GM06990 (cell line): Measurements from ENCODE around the gene MEI4.

ENCODE experiments used
- DNase-seq: peaks from one replicate; pipeline ENCODE4 v3.0.0-alpha.2; 2011; ENCODE audit not compliant: insufficient read length; ENCODE audit errors: extremely low read depth
- H3K27me3 ChIP-seq: replicated peaks from 2 replicates; pipeline ENCODE4 v1.6.0; 2011; ENCODE audit warnings: low read length; ENCODE audit not compliant: control insufficient read depth, insufficient read depth
- H3K36me3 ChIP-seq: 2 replicates; pipeline ENCODE4 v1.5.1; 2011; ENCODE audit warnings: low read length; ENCODE audit not compliant: control insufficient read depth, insufficient read depth
- H3K4me3 ChIP-seq: replicated peaks from 2 replicates; pipeline ENCODE4 v1.5.1; 2011; ENCODE audit warnings: low read depth, mild to moderate bottlenecking, control low read depth, low read length
- TF ChIP-seq, protein P1 (sequence below): IDR thresholded peaks from 2 replicates; pipeline ENCODE4 v1.5.1; 2011; ENCODE audit warnings: low read length, control low read depth, mild to moderate bottlenecking, inconsistent platforms; ENCODE audit not compliant: insufficient read depth, poor library complexity, severe bottlenecking

The MEI4 gene

DNA sequence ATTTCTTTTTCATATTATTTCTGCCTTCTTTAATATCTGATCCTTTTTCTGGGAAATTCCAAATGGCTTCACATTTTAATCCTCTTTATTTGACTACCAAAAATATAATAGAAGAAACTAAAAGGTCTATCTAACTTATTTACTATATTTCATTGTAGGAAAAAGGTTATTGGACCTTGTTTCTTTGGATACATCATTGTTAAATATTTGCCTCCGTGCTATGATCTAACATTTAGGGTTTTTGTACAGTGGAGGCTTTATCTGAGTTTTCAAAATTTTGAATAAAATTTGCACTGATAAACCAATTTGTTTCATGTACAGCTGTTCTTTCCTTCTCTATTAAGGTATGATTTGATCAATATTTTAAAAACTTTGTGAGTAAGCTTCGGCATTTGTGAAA, 109.5 kb downstream of the MEI4 start:
- TF ChIP-seq, protein P1, sequence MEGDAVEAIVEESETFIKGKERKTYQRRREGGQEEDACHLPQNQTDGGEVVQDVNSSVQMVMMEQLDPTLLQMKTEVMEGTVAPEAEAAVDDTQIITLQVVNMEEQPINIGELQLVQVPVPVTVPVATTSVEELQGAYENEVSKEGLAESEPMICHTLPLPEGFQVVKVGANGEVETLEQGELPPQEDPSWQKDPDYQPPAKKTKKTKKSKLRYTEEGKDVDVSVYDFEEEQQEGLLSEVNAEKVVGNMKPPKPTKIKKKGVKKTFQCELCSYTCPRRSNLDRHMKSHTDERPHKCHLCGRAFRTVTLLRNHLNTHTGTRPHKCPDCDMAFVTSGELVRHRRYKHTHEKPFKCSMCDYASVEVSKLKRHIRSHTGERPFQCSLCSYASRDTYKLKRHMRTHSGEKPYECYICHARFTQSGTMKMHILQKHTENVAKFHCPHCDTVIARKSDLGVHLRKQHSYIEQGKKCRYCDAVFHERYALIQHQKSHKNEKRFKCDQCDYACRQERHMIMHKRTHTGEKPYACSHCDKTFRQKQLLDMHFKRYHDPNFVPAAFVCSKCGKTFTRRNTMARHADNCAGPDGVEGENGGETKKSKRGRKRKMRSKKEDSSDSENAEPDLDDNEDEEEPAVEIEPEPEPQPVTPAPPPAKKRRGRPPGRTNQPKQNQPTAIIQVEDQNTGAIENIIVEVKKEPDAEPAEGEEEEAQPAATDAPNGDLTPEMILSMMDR, result no peak
- Histone ChIP-seq H3K4me3 (no peak overlapping the region), H3K27me3 (no peaks in the 10 kb centered on the region), H3K36me3 (no peaks in the 10 kb centered on the region)
- DNase-seq, result no peak

DNA sequence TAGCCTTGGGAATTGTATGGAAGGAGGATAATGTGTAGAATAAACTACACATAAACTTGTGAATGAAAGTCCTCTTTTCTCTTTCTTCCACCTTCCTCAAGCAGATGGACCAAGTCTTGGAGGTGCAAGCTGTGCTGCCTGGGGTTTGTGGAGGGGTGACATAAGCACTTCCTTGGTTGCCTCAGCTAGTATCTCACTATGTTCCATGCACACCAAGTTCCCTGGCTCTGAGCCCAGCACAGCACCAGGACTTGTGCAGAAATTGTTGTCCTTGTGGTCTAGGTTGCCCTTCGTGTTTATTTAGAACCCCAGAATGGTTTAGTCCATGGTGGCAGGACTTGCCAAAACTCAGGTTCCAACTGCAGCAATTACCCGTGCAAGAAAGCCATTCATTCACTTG, 110.3 kb downstream of the MEI4 start:
- TF ChIP-seq, protein P1, result no peak
- Histone ChIP-seq H3K36me3 (no peaks in the 10 kb centered on the region), H3K4me3 (no peak overlapping the region), H3K27me3 (no peaks in the 10 kb centered on the region)
- no peak for DNase-seq

- TF ChIP-seq, protein P1, result no peak
- Histone ChIP-seq H3K27me3 (no peaks in the 10 kb centered on the region), H3K4me3 (no peak overlapping the region), H3K36me3 (no peaks in the 10 kb centered on the region)
- DNase-seq, result no peak
Observed at GRCh38 chr6:77764364-77764763, 111.5 kb downstream of the MEI4 start.

DNA sequence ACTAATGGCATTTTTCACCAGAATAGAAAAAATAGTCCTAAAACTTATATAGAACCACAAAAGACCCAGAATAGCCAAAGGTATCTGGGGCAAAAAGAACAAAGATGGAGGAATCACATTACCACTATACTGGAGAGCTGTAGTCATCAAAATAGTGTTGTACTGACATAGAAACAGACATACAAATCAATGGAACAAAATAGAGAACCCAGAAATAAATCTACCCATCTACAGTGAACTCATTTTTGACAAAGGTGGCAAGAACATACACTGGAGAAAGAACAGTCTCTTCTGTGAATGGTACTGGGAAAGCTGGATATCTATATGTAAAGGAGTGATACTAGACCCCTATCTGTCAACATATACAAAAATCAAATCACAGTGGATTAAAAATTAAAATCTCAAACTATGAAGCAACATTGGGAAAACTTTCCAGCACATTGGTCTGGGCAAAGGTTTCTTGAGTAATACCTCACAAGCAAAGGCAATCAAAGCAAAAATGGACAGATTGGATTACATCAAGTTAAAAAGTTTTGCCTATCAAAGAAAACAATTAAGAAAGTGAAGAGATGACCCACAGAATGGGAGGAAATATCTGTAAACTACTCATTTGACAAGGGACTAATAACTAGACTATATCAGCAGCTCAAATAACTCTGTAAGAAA, 120.5 kb downstream of the MEI4 start:
- Histone ChIP-seq H3K4me3 (no peak overlapping the region), H3K36me3 (no peaks in the 10 kb centered on the region), H3K27me3 (no peaks in the 10 kb centered on the region)
- TF ChIP-seq, protein P1, result no peak
- no peak for DNase-seq

GRCh38 chr6:77774457-77774856, 121.6 kb downstream of the MEI4 start:
- Histone ChIP-seq H3K27me3 (no peaks in the 10 kb centered on the region), H3K36me3 (no peaks in the 10 kb centered on the region), H3K4me3 (no peak overlapping the region)
- no peak for DNase-seq
- TF ChIP-seq, protein P1, result no peak

- DNase-seq, result no peak
- Histone ChIP-seq H3K27me3 (no peaks in the 10 kb centered on the region), H3K4me3 (no peak overlapping the region), H3K36me3 (no peaks in the 10 kb centered on the region)
- TF ChIP-seq, protein P1, result no peak
Observed at GRCh38 chr6:77776441-77776840, 123.6 kb downstream of the MEI4 start.
